B cell (primary cell): ENCODE data around the gene FBXO9. TPM values are rescaled to one million over a fixed set of nuclear protein-coding genes. Genes with fewer than 3 reads are reported as not detected.
A peak's percentile ranks its signal among the peaks of the same experiment; 100 is the strongest.

Experiments used
- ATAC-seq: fragments of 200-7000 bp; cut with Tn5 transposase; one replicate; pipeline ENCODE4 v1.10.0; 2021; ENCODE audit warnings: low read depth, mild to moderate bottlenecking, moderate number of reproducible peaks, moderate library complexity
- CTCF ChIA-PET: fragments of 350-600 bp; sonication (Branson Sonifier 250); formaldehyde crosslinking; loops from one replicate; lab custom pipeline; 2021; ENCODE audit warnings: antibody characterized with exemption, inconsistent platforms; lab: Charles Lee
- POLR2A ChIA-PET: fragments of 350-600 bp; sonication (Branson Sonifier 250); formaldehyde crosslinking; loops from one replicate; lab custom pipeline; 2021; ENCODE audit warnings: antibody characterized with exemption; lab: Charles Lee
- DNase-seq: peaks from one replicate; pipeline ENCODE4 v3.0.0; 2013
- H2AFZ ChIP-seq: 2 replicates; pipeline ENCODE4 v1.6.1; 2012; ENCODE audit warnings: mild to moderate bottlenecking, low read depth, low read length; ENCODE audit not compliant: insufficient read depth, poor library complexity, severe bottlenecking
- H3K27ac ChIP-seq, 2 donors: 1 replicate in 1 of 2; 2 replicates in 1 of 2; pipeline ENCODE4 v1.5.1; 2012 to 2013; ENCODE audit warnings: low read length in 2 of 2, mild to moderate bottlenecking in 2 of 2, moderate library complexity in 1 of 2
- H3K27me3 ChIP-seq, 4 experiments: fragments of 200-600 bp in 1 of 4; sonication (generic) in 1 of 4; replicated peaks in 1 of 4; 1 replicate in 2 of 4; 2 replicates in 2 of 4; pipeline versions ENCODE4 v1.6.1 to v1.7.0; 2013 to 2016; ENCODE audit warnings: low read length in 3 of 4, mild to moderate bottlenecking in 2 of 4, mixed read lengths in 1 of 4, moderate library complexity in 1 of 4; ENCODE audit not compliant: insufficient read depth in 4 of 4, control insufficient read depth in 3 of 4; ENCODE audit errors: control extremely low read depth in 1 of 4
- H3K36me3 ChIP-seq, 2 experiments: replicated peaks in 1 of 2; 1 replicate in 1 of 2; 2 replicates in 1 of 2; pipeline versions ENCODE4 v1.6.1 to v1.7.1; 2013; ENCODE audit warnings: low read length in 1 of 2; ENCODE audit not compliant: insufficient read depth in 2 of 2, control insufficient read depth in 1 of 2; ENCODE audit errors: control extremely low read depth in 1 of 2, extremely low read depth in 1 of 2
- H3K4me1 ChIP-seq, 2 donors: fragments of 200-600 bp in 1 of 2; sonication (generic) in 1 of 2; 1 replicate in 1 of 2; 2 replicates in 1 of 2; pipeline versions ENCODE4 v1.5.1 to v1.6.1; 2013 to 2017; ENCODE audit warnings: low read length in 2 of 2; ENCODE audit not compliant: control insufficient read depth in 2 of 2, insufficient read depth in 2 of 2
- H3K4me2 ChIP-seq: replicated peaks from 2 replicates; pipeline ENCODE3; 2012; ENCODE audit warnings: mild to moderate bottlenecking, low read depth, low read length; ENCODE audit not compliant: poor library complexity, severe bottlenecking
- H3K4me3 ChIP-seq, 5 experiments: fragments of 200-600 bp in 1 of 5; sonication (generic) in 1 of 5; 1 replicate in 3 of 5; 2 replicates in 2 of 5; pipeline versions ENCODE4 v1.5.1 to v1.7.0; 2011 to 2016; ENCODE audit warnings: low read length in 4 of 5, mild to moderate bottlenecking in 4 of 5, low read depth in 2 of 5, control low read depth in 1 of 5, moderate library complexity in 1 of 5; ENCODE audit not compliant: insufficient read depth in 1 of 5; ENCODE audit errors: control extremely low read depth in 1 of 5, extremely low read depth in 1 of 5
- H3K79me2 ChIP-seq: fragments of 200-600 bp; sonication (generic); one replicate; pipeline ENCODE4 v1.6.0; 2016; ENCODE audit warnings: low read length; ENCODE audit not compliant: control insufficient read depth, insufficient read depth
- H3K9ac ChIP-seq: fragments of 200-600 bp; sonication (generic); 2 replicates; pipeline ENCODE4 v1.6.1; 2017; ENCODE audit warnings: mild to moderate bottlenecking, low read length, moderate library complexity
- H3K9me3 ChIP-seq, 3 donors: one replicate each; pipeline versions ENCODE4 v1.6.1 to v1.7.1; 2013; ENCODE audit warnings: low read length in 2 of 3; ENCODE audit not compliant: control insufficient read depth in 2 of 3, insufficient read depth in 1 of 3; ENCODE audit errors: control extremely low read depth in 1 of 3
- H4K20me1 ChIP-seq: 2 replicates; pipeline ENCODE4 v1.6.0; 2012; ENCODE audit warnings: mild to moderate bottlenecking, low read length; ENCODE audit not compliant: insufficient read depth, control insufficient read depth, poor library complexity, severe bottlenecking
- H3K27ac Mint-ChIP-seq: one replicate; pipeline ENCODE4 v1.8.0; 2021; ENCODE audit warnings: mixed read lengths
- H3K27me3 Mint-ChIP-seq: one replicate; pipeline ENCODE4 v1.8.0; 2021; ENCODE audit warnings: mixed read lengths
- H3K4me1 Mint-ChIP-seq: one replicate; pipeline ENCODE4 v1.8.0; 2021; ENCODE audit warnings: mixed read lengths
- H3K4me3 Mint-ChIP-seq: one replicate; pipeline ENCODE4 v1.8.0; 2021; ENCODE audit warnings: mixed read lengths
- H3K9me3 Mint-ChIP-seq: one replicate; pipeline ENCODE4 v1.8.0; 2022; ENCODE audit warnings: mixed read lengths; ENCODE audit not compliant: insufficient read depth
- EZH2 ChIP-seq: IDR thresholded peaks from 2 replicates; pipeline ENCODE4 v1.6.1; 2012; ENCODE audit warnings: borderline replicate concordance, low read depth, mild to moderate bottlenecking, moderate library complexity, low read length; ENCODE audit not compliant: insufficient read depth, poor library complexity, severe bottlenecking
- WGBS: methylation state at CpG from one replicate; pipeline ENCODE4 v1.1.5; 2013; ENCODE audit warnings: missing lambda C conversion rate; ENCODE audit not compliant: insufficient coverage; 5-methylcytosine and 5-hydroxymethylcytosine counted together
- intact Hi-C: fragments of 100-400 bp; cut with micrococcal nuclease; formaldehyde crosslinking; loops from one replicate; pipeline ENCODE4 v1.10.0; 2022
- polyA plus RNA-seq: library from polyadenylated mRNA; depleted of rRNA; stranded (reverse); fragments of >200 nt; gene quantifications from 2 replicates; pipeline ENCODE4 v1.2.3, GENCODE V29; 2012
- total RNA-seq, 2 donors: library from RNA; stranded (reverse); fragments of 120-200 nt in 1 of 2; gene quantifications; 1 replicate in 1 of 2; 2 replicates in 1 of 2; pipeline versions ENCODE4 v1.2.3 to v1.2.4, GENCODE V29; 2013 to 2022
- TF ChIP-seq, protein P1 (sequence below): fragments of 200-600 bp; IDR thresholded peaks from one replicate; pipeline ENCODE4 v1.8.0; 2022; ENCODE audit warnings: antibody characterized with exemption, mild to moderate bottlenecking

FBXO9 gene
- total and polyA plus RNA-seq, 2 donors (not counting 1 experiment from before 2014, with no cell fraction given): 105 TPM

GRCh38 chr6:53066077-53066417, 843 bp downstream of the FBXO9 start:
- Histone ChIP-seq H3K27ac (peak overlapping the region in 1 of 2 donors; percentile 76), H3K27me3 (no peaks in the 10 kb centered on the region), H2AFZ (peak overlapping the region; percentile 100), H3K9me3 (no peaks in the 10 kb centered on the region), H3K4me3 (peak overlapping the region in 4 of 5 experiments; percentile 83 to 99 (median 86)), H4K20me1 (no peaks in the 10 kb centered on the region), H3K4me1 (peaks cover 27 to 29% of the 10 kb centered on the region in 2 donors), H3K9ac (peak overlapping the region; percentile 92), H3K36me3 (peaks cover 0 to 4% of the 10 kb centered on the region in 2 experiments), H3K79me2 (peaks cover 55% of the 10 kb centered on the region), H3K4me2 (peak overlapping the region; percentile 96)
- TF ChIP-seq, protein P1, sequence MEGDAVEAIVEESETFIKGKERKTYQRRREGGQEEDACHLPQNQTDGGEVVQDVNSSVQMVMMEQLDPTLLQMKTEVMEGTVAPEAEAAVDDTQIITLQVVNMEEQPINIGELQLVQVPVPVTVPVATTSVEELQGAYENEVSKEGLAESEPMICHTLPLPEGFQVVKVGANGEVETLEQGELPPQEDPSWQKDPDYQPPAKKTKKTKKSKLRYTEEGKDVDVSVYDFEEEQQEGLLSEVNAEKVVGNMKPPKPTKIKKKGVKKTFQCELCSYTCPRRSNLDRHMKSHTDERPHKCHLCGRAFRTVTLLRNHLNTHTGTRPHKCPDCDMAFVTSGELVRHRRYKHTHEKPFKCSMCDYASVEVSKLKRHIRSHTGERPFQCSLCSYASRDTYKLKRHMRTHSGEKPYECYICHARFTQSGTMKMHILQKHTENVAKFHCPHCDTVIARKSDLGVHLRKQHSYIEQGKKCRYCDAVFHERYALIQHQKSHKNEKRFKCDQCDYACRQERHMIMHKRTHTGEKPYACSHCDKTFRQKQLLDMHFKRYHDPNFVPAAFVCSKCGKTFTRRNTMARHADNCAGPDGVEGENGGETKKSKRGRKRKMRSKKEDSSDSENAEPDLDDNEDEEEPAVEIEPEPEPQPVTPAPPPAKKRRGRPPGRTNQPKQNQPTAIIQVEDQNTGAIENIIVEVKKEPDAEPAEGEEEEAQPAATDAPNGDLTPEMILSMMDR: no peak
- no peak for TF ChIP-seq EZH2
- H3K27me3 Mint-ChIP-seq: no peaks in the 10 kb centered on the region
- WGBS: 5% methylated on average over 19 of the region's 19 CpGs
- DNase-seq (peak; percentile 47), ATAC-seq (no peak)
- intact Hi-C loops: loop anchor here (5.0 kb wide), 1 partner anchor 416 kb away; no protein-coding TSS in a partner anchor
- ChIA-PET POLR2A (interaction anchor here (1.2 to 1.7 kb wide), 3 partner anchors 71 to 586 kb away, joined by 3 to 5 read pairs (median 4); partner anchors contain the start of genes GCLC and GSTA4), CTCF (interaction anchor here (1.9 to 2.6 kb wide), 2 partner anchors 71 to 418 kb away, joined by 6 to 12 read pairs; partner anchors contain the start of gene GSTA4)
- H3K4me1 Mint-ChIP-seq: peaks cover 55% of the 10 kb centered on the region
- peak overlapping the region; percentile 99 for H3K27ac Mint-ChIP-seq
- peak overlapping the region; percentile 100 for H3K4me3 Mint-ChIP-seq
- H3K9me3 Mint-ChIP-seq: no peaks in the 10 kb centered on the region
